ENCODE results near the gene BACE2.
"Not testable (repeated sequence)": the region's sequence is repeated elsewhere in the genome, so short reads cannot be mapped to it uniquely, and the experiment has no call there.

BACE2 gene

DNA sequence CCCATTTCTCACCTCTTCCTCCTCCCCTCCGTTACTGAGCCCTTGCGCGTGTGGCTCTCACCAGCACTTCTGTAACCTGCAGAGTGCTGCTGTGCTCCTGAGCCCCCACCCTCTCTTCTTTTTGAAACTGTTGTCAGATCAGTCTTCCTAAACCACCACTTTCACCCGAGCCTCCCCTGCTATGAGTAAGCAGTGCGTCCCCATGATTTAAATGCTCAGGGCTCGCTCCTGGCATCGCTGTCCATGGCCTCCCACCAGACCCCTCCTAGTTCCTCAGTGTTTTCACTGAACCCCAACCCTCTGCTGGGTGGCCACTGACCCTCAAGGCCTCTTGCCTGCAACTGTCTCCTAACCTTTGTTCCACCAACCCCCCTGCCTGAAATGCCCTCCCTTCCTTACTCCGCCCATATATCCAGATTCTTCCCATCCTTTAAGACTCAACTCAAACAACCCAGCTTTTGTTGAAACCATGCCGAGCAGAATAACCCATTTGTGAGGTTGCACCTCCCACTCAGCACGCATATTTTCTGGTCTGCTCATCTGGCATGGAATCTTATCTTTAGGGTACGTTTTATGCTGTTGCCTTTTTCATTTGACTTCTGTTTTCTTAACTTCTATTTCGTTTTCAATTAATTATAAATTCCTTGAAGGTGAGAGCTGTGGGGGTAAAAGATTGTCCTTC lies 84.1 kb downstream of the BACE2 start:
- ChIA-PET CTCF (interaction anchor here (0.6 kb wide), 1 partner anchor 876 kb away, joined by 4 read pairs; no protein-coding TSS in a partner anchor), POLR2A (interaction anchor here (0.6 kb wide), 1 partner anchor 38 kb away, joined by 4 read pairs; no protein-coding TSS in a partner anchor)
- H3K36me3 ChIP-seq (ENCODE audit: control insufficient read depth in 4 of 4, insufficient read depth in 4 of 4, low read length in 3 of 4), result peaks cover 0 to 19% (median 0%) of the 10 kb centered on the region in 4 experiments
- no peak overlapping the region for H3K4me3 ChIP-seq (ENCODE audit: control insufficient read depth in 1 of 7, extremely low read depth in 1 of 7, insufficient read depth in 4 of 7, low read depth in 2 of 7, low read length in 6 of 7)
- 100% methylated on average over 11 of the region's 12 CpGs for WGBS (ENCODE audit: insufficient coverage)
- H3K9me3 ChIP-seq (ENCODE audit: control extremely low read depth in 1 of 5, control insufficient read depth in 4 of 5, insufficient read depth in 2 of 5, low read depth in 1 of 5, low read length in 4 of 5), result peaks cover 0 to 17% (median 9%) of the 10 kb centered on the region in 5 experiments
- DNase-seq, result no peak
- H3K27me3 ChIP-seq (replicated peaks in 2 of 5; ENCODE audit: control insufficient read depth in 4 of 5, insufficient read depth in 5 of 5, low read length in 4 of 5), result no peaks in the 10 kb centered on the region
- H3K27ac ChIP-seq (ENCODE audit: insufficient read depth in 1 of 2, low read depth in 1 of 2, low read length in 2 of 2, poor library complexity in 1 of 2, severe bottlenecking in 2 of 2), result no peak overlapping the region
- no peaks in the 10 kb centered on the region for H3K4me1 ChIP-seq (ENCODE audit: control extremely low read depth in 1 of 4, control insufficient read depth in 4 of 4, insufficient read depth in 4 of 4, low read length in 3 of 4)

DNA sequence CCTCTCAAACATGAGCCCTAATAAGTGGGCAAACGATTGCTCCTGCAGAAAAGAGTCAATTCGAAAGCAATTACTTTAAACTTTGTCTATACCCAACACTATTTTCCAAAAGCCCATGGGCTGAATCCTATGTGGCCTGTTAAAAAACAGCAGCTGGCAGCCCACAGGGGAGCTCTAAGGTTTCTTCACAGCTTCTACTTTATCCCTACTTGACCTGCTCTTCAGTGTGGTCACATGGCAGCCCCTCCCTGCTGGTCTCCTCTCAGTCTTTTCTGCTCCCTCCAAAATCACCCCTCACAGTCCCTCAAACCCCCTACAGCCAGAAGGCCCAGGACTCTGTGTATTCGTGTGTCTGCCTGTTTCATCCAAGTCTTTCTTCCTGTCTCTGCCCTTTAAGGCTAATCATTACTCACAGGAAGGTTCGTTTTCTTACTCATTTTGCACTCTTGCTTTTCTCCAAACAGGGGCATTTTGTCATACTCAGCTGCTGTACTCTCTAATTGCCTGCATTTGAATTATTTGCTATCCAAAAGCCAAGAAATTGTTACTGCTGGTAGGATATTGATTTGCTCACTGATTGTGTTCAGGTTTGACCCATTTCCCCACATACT lies 86.2 kb downstream of the BACE2 start:
- Histone ChIP-seq H3K9me3 (ENCODE audit: control extremely low read depth in 1 of 5, control insufficient read depth in 4 of 5, insufficient read depth in 2 of 5, low read depth in 1 of 5, low read length in 4 of 5) (peaks cover 0 to 17% (median 9%) of the 10 kb centered on the region in 5 experiments), H3K27ac (ENCODE audit: insufficient read depth in 1 of 2, low read depth in 1 of 2, low read length in 2 of 2, poor library complexity in 1 of 2, severe bottlenecking in 2 of 2) (no peak overlapping the region), H3K4me3 (ENCODE audit: control insufficient read depth in 1 of 7, extremely low read depth in 1 of 7, insufficient read depth in 4 of 7, low read depth in 2 of 7, low read length in 6 of 7) (no peak overlapping the region), H3K27me3 (replicated peaks in 2 of 5; ENCODE audit: control insufficient read depth in 4 of 5, insufficient read depth in 5 of 5, low read length in 4 of 5) (no peaks in the 10 kb centered on the region), H3K36me3 (ENCODE audit: control insufficient read depth in 4 of 4, insufficient read depth in 4 of 4, low read length in 3 of 4) (peaks cover 0 to 19% (median 0%) of the 10 kb centered on the region in 4 experiments), H3K4me1 (ENCODE audit: control extremely low read depth in 1 of 4, control insufficient read depth in 4 of 4, insufficient read depth in 4 of 4, low read length in 3 of 4) (no peaks in the 10 kb centered on the region)
- no peak for DNase-seq
- ChIA-PET CTCF (no interaction called here), POLR2A (no interaction called here)
- 95% methylated on average over 4 of the region's 4 CpGs for whole genome bisulfite sequencing (ENCODE audit: insufficient coverage)

DNA sequence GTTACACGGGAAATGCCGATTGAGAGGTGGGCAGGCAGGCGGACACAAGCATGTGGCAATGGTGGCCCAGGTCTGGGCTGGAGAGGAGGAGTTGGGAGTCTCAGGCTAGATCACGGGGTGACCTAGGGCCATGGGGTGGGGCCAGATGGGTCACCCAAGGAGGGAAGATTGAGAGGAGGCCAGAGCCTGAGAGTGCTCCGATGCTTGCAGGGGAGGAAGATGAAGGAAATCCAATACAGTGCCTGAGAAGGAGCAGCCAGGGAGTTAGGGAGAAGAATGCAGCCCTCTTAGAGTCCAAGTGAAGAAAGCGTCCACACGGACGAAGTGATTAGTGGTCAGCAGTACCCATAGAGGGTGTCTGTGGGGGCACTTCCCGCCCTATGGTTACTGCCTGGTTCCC lies 87.2 kb downstream of the BACE2 start:
- H3K4me1 ChIP-seq (ENCODE audit: control extremely low read depth in 1 of 4, control insufficient read depth in 4 of 4, insufficient read depth in 4 of 4, low read length in 3 of 4), result no peaks in the 10 kb centered on the region
- H3K9me3 ChIP-seq (ENCODE audit: control extremely low read depth in 1 of 5, control insufficient read depth in 4 of 5, insufficient read depth in 2 of 5, low read depth in 1 of 5, low read length in 4 of 5), result peaks cover 0 to 17% (median 9%) of the 10 kb centered on the region in 5 experiments
- H3K27ac ChIP-seq (ENCODE audit: insufficient read depth in 1 of 2, low read depth in 1 of 2, low read length in 2 of 2, poor library complexity in 1 of 2, severe bottlenecking in 2 of 2), result no peak overlapping the region
- no peak overlapping the region for H3K4me3 ChIP-seq (ENCODE audit: control insufficient read depth in 1 of 7, extremely low read depth in 1 of 7, insufficient read depth in 4 of 7, low read depth in 2 of 7, low read length in 6 of 7)
- POLR2A ChIA-PET, result interaction anchor here (0.6 kb wide), 1 partner anchor 18 kb away, joined by 7 read pairs; no protein-coding TSS in a partner anchor
- WGBS (ENCODE audit: insufficient coverage), result 98% methylated on average over 9 of the region's 9 CpGs
- peaks cover 0 to 19% (median 0%) of the 10 kb centered on the region in 4 experiments for H3K36me3 ChIP-seq (ENCODE audit: control insufficient read depth in 4 of 4, insufficient read depth in 4 of 4, low read length in 3 of 4)
- no peaks in the 10 kb centered on the region for H3K27me3 ChIP-seq (replicated peaks in 2 of 5; ENCODE audit: control insufficient read depth in 4 of 5, insufficient read depth in 5 of 5, low read length in 4 of 5)
- no peak for DNase-seq
- CTCF ChIA-PET, result no interaction called here

DNA sequence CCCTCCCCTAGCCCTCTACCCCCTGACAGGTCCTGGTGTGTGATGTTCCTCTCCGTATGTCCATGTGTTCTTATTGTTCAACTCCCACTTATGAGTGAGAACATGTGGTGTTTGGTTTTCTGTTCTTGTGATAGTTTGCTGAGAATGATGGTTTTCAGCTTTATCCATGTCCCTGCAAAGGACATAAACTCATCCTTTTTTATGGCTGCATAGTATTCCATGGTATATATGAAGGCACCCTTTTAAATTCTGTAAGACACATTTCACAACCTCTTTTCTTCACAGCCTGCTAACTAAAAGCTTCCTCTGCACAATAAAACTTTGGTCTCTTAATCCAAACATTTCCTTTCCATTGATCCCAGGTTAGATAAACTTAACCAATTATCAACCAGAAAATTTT lies 88.3 kb downstream of the BACE2 start:
- DNase-seq; H3K4me3 ChIP-seq (ENCODE audit: control insufficient read depth in 1 of 7, extremely low read depth in 1 of 7, insufficient read depth in 4 of 7, low read depth in 2 of 7, low read length in 6 of 7); POLR2A ChIA-PET; H3K27me3 ChIP-seq (replicated peaks in 2 of 5; ENCODE audit: control insufficient read depth in 4 of 5, insufficient read depth in 5 of 5, low read length in 4 of 5); H3K4me1 ChIP-seq (ENCODE audit: control extremely low read depth in 1 of 4, control insufficient read depth in 4 of 4, insufficient read depth in 4 of 4, low read length in 3 of 4); CTCF ChIA-PET; H3K27ac ChIP-seq (ENCODE audit: insufficient read depth in 1 of 2, low read depth in 1 of 2, low read length in 2 of 2, poor library complexity in 1 of 2, severe bottlenecking in 2 of 2): not testable (repeated sequence)
- WGBS (ENCODE audit: insufficient coverage), result no CpG with 5 or more reads among the region's 1 CpG
- H3K9me3 ChIP-seq (ENCODE audit: control extremely low read depth in 1 of 5, control insufficient read depth in 4 of 5, insufficient read depth in 2 of 5, low read depth in 1 of 5, low read length in 4 of 5), result peaks cover 0 to 17% (median 9%) of the 10 kb centered on the region in 5 experiments
- H3K36me3 ChIP-seq (ENCODE audit: control insufficient read depth in 4 of 4, insufficient read depth in 4 of 4, low read length in 3 of 4), result peaks cover 0 to 17% (median 0%) of the 10 kb centered on the region in 4 experiments

DNA sequence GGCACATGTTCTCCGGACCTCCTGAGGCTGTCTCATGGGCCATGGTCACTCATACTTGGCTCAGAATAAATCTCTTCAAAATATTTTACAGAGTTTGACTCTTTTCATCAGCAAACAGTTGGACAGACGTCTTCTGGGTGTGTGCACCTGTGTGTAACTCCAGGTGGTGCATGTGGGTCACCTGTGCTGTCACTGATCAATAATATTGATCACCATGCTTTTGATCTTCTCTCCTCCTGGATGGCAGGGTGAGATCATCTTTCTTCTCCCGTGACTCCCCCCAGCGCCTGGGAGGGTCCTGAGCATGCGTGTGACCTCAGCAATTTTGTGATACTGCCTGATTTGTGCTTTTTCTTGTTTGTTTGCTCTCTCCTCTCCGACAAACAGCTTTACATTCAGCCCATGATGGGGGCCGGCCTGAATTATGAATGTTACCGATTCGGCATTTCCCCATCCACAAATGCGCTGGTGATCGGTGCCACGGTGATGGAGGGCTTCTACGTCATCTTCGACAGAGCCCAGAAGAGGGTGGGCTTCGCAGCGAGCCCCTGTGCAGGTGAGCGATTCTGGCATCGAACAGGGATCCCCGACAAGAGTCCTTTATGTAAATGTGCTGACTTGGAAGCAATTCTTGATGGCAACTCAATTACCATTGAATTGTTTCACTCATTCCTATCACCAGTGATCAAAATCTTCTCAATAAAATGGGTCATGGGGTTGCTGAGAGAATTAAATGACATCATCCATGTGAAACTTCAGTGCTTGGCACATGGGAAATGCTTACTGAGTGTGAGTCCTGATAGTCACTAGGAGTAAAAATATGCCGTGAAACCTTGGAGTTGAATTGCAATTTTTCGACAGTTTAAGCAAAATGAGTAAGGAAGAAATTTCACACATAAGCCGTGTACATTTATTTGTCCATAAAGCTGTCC lies 89.1 kb downstream of the BACE2 start:
- H3K27me3 ChIP-seq (replicated peaks in 2 of 5; ENCODE audit: control insufficient read depth in 4 of 5, insufficient read depth in 5 of 5, low read length in 4 of 5), result no peaks in the 10 kb centered on the region
- no peak for DNase-seq
- peaks cover 0 to 17% (median 9%) of the 10 kb centered on the region in 5 experiments for H3K9me3 ChIP-seq (ENCODE audit: control extremely low read depth in 1 of 5, control insufficient read depth in 4 of 5, insufficient read depth in 2 of 5, low read depth in 1 of 5, low read length in 4 of 5)
- CTCF ChIA-PET, result no interaction called here
- H3K27ac ChIP-seq (ENCODE audit: insufficient read depth in 1 of 2, low read depth in 1 of 2, low read length in 2 of 2, poor library complexity in 1 of 2, severe bottlenecking in 2 of 2), result no peak overlapping the region
- POLR2A ChIA-PET, result no interaction called here
- H3K4me3 ChIP-seq (ENCODE audit: control insufficient read depth in 1 of 7, extremely low read depth in 1 of 7, insufficient read depth in 4 of 7, low read depth in 2 of 7, low read length in 6 of 7), result no peak overlapping the region
- no peaks in the 10 kb centered on the region for H3K4me1 ChIP-seq (ENCODE audit: control extremely low read depth in 1 of 4, control insufficient read depth in 4 of 4, insufficient read depth in 4 of 4, low read length in 3 of 4)
- 95% methylated on average over 18 of the region's 22 CpGs for WGBS (ENCODE audit: insufficient coverage)
- H3K36me3 ChIP-seq (ENCODE audit: control insufficient read depth in 4 of 4, insufficient read depth in 4 of 4, low read length in 3 of 4), result peaks cover 0 to 15% (median 0%) of the 10 kb centered on the region in 4 experiments

DNA sequence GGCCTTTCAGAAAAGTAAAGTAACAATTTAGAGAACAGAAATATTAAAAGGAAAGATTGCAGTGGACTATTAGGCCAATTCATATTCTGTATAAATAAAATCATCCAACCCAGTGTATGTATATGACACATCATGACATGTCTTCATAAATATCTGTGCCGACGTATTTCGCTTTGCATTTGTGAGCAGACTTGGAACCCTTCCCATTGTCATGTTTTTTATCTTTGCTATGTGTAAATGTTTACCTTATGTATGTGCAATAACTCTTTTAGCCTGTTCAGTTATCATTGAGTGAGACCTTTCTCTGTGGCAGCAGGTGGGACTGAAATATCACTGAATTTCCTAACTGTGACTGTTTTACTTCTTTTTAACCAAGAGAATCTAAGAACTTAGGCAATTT lies 90.7 kb downstream of the BACE2 start:
- no peak overlapping the region for H3K4me3 ChIP-seq (ENCODE audit: control insufficient read depth in 1 of 7, extremely low read depth in 1 of 7, insufficient read depth in 4 of 7, low read depth in 2 of 7, low read length in 6 of 7)
- ChIA-PET POLR2A (no interaction called here), CTCF (no interaction called here)
- H3K9me3 ChIP-seq (ENCODE audit: control extremely low read depth in 1 of 5, control insufficient read depth in 4 of 5, insufficient read depth in 2 of 5, low read depth in 1 of 5, low read length in 4 of 5), result peaks cover 0 to 19% (median 6%) of the 10 kb centered on the region in 5 experiments
- DNase-seq, result no peak
- H3K27ac ChIP-seq (ENCODE audit: insufficient read depth in 1 of 2, low read depth in 1 of 2, low read length in 2 of 2, poor library complexity in 1 of 2, severe bottlenecking in 2 of 2), result no peak overlapping the region
- WGBS (ENCODE audit: insufficient coverage), result no CpG with 5 or more reads among the region's 3 CpGs
- no peaks in the 10 kb centered on the region for H3K4me1 ChIP-seq (ENCODE audit: control extremely low read depth in 1 of 4, control insufficient read depth in 4 of 4, insufficient read depth in 4 of 4, low read length in 3 of 4)
- no peaks in the 10 kb centered on the region for H3K27me3 ChIP-seq (replicated peaks in 2 of 5; ENCODE audit: control insufficient read depth in 4 of 5, insufficient read depth in 5 of 5, low read length in 4 of 5)
- H3K36me3 ChIP-seq (ENCODE audit: control insufficient read depth in 4 of 4, insufficient read depth in 4 of 4, low read length in 3 of 4), result peaks cover 0 to 6% (median 0%) of the 10 kb centered on the region in 4 experiments

All from common myeloid progenitor, CD34-positive (primary cell).